Stimulated activated CD8-positive, alpha-beta memory T cell treated with anti-CD3 and anti-CD28 coated beads, Interleukin-15, amount 100 ng/mL, for 48 hours (primary cell): ENCODE results near the gene PARVG.

Experiments used
- DNase-seq, 2 donors: peaks; one replicate each; pipeline ENCODE4 v3.0.0-alpha.2; 2020; ENCODE audit warnings: low read depth in 2 of 2

PARVG gene

DNA sequence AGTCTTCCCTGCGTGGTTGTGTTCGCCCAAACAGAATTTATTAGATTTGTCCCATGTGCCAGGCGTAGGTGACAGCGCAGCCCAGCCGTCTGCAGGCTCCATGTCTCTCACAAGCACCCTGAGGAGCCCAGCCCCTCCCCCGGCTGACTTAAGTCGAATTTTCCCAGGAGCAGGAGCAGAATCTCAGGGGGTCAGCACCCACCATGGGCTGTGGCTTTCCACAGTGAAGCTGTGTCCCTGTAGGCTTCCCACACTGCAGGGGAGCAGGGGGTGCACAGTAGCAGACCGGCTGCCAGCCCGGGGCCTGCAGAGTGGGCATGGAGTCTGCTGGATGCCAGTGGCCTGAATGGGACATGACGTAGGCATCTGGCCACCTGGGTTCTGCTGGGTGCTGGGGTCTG, 16.0 kb downstream of the PARVG start:
- no peak for DNase-seq

DNA sequence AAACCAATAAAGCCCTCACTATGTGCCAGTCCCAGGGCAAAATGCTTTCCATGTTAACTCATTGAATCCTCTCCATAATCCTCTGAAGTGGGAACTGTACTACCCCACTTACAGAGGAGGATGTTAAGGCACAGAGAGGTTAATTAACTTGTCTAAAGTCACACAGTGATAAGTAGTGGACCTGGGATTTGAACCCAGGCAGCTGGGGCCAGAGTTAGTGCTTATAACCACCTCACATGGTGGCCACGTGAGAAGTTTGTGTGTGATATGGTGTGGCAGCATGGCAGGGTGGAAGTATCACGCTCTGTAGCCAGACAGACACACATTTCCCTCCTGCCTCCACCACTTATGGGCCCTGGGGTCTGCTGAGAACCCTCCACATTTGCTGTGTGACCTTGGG, 16.5 kb downstream of the PARVG start:
- DNase-seq, result no peak

DNA sequence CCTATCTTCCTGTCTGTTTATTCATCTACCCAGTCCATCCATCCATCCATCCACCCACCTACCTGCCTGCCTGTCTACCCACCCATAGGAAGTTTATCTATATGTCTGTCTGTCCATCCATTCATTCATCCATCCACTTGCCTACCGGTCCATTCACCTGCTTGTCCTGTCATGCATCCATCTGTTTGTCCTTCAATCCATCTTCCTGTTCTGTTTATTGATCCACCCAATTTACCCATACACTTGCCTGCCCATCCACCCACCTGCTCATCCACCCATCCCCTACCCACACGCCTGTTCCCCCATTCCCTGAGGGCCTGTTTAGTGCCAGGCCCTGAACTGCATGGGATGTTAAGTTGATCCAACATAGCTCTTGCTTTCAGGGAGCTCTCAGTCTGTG, 18.4 kb downstream of the PARVG start:
- no peak for DNase-seq

DNA sequence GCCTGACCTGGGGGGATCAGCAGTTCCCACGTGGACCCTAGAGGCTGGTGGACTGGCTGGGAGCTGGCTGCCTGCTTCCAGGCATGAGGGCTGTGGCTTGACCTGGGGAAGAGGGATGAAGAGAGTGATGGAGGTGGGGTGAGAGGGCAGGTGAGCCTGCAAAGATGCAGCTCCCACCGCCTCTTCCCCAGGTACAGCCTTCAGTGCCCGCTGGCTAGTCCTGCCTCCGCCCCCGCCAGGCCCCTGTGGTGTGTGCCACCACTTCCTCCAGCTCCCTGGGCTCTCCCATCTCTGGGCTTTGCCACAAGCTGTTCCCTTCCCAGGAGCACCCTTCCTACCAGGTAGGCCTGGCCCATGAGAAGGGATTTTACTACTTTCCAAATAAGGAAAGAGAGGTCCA, 19.1 kb downstream of the PARVG start:
- no peak for DNase-seq

DNA sequence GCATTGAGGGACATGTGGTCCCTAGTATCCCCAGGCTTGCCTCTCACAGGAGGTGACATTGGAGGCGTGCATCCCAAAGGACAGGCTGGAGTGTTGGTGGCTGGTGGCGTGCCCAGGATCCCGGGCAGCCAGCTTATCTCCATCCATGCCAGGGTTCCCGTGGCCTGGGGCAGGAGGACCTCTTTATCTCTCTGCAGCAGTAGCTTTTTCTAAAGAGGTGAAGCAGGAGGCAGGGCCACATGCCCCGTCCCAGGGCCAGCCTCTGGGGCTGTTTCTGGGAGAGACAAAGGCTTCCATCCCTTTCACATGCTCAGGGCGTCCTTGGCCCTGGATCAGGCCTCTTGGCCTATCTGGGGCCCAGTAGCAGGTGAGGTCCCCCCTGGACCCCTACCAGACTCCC, 19.7 kb downstream of the PARVG start:
- DNase-seq, result no peak

DNA sequence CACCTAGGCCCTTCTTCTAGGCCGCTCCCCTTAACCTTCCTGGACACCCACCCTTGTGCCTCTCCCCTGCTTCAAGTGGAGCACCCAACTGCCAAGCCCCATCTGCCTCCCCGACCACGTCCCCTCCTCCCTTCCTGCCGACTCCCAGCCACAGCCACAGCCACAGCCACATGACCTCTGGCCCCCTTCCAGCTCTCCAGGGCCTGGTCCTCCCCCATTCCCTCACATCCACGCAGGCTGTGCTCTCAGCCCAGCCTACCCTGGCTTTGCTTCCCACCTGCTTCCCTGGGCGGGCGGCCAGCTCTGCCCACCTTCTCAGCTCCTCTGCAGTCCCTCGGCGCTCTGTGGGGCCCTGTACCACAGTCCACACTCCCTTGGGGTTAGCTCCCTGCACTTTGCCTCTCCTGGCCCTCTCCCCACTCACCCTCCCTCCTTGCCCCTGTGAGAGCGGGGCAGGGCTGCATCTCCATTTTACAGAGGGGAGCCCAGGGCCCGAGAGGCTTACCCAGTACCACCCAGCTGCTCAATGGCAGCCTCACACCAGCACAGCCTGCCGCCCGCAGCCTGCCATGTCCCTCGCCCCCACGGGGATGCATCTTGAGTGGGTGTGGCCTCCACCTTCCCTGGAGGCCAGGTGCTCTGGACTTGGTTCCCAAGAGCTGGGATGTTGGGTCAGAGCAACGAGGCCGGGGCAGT, 20.3 kb downstream of the PARVG start:
- no peak for DNase-seq

DNA sequence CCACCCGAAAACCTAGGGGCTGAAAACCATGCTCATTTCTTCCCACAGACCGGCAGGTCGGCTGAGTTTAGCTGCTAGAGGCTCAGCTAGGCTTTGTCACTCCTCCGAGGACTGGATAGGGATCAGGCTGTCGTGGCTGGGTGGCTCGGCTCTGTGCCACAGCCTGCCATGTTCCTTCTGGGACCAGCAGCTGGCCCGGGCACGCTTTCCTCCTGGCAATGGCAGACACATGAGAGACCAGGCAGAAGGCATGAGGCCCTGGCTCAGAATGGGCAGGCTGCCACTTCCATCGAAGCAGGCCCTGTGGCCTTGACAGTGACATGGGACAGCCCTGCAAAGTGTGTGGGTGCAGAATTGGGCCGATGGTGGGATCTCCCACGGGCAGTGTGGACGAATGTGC, 20.9 kb downstream of the PARVG start:
- DNase-seq, result no peak

DNA sequence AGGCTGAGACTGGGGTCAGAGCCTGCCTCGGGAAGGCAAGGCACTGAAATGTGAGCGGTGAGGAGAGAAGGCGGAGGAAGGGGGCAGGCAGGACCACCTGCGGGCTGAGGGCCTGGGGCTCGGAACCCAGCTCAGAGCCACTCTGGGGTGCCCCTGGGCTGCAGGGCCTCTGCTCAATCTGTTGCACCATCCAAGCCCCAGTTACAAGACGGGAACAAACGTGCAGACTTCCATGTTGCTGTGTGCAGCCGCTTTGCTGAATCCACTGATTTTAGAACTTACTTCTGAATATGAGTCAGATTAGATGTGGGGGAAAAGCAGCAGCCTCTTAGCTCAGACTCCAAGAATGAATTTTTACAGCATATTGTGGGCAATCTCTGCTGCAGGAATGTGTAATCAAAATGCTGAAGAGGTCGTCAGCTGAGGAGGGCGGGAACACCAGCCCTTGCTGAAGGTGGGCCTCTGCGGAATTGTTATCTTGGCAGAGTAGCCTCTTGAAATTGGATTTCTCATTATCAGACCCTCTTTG, 21.6 kb downstream of the PARVG start:
- DNase-seq, result no peak

DNA sequence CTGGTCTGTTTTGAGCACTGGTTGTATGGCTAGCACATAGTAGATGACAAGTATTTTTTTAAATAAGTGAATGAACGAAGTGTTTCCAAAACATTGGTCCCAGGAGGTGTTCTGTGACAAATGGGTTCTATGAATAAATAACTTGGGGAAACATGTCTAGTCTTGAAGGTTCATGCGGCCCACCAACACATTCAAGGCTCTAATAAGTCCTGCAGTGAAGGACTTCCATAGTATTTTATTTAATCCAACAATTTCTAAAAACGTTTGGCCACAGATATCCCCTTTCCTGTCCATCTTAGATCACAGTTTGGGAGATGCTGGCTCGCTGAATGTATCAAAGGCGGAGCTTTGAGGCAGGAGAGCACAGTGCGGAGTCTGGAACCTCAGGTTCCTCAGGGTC, 22.5 kb downstream of the PARVG start:
- no peak for DNase-seq

DNA sequence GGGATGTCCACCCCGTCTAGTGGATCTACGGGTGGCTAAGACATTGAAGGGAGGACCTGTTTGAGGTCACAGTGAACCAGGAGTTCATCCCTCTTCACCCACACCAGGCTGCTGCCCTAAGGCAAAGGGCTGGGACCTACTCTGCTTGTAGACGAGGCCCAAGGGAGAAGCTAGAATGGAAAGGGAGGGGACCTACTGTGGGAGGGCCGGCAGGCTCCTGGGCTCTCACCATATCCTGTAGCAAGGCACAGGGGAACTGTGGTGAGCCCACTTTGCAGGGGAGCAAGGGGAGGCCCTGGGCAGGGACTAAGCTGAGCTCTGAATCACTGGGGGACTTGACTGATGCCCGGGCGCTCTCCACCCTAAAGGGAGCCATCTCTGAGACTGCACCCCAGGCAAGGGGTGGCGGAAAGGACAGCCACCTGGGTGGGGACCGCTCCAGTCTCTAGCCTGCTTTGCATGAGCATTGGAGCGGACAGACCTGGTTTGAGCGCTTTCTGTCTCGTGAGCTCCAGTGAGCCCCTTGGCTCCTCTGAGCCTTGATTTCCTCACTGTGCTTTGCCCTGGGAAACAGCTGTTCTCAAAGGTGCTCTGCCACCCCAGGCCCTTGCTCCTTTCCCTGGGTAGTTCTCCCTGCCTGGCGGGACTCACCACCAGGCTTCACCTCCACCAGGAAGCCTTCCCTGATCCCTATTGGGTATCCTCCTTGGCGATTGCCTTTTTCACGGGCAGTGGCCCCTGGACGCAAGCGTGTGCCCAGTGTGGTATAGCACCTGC, 24.2 kb downstream of the PARVG start:
- DNase-seq, result no peak

DNA sequence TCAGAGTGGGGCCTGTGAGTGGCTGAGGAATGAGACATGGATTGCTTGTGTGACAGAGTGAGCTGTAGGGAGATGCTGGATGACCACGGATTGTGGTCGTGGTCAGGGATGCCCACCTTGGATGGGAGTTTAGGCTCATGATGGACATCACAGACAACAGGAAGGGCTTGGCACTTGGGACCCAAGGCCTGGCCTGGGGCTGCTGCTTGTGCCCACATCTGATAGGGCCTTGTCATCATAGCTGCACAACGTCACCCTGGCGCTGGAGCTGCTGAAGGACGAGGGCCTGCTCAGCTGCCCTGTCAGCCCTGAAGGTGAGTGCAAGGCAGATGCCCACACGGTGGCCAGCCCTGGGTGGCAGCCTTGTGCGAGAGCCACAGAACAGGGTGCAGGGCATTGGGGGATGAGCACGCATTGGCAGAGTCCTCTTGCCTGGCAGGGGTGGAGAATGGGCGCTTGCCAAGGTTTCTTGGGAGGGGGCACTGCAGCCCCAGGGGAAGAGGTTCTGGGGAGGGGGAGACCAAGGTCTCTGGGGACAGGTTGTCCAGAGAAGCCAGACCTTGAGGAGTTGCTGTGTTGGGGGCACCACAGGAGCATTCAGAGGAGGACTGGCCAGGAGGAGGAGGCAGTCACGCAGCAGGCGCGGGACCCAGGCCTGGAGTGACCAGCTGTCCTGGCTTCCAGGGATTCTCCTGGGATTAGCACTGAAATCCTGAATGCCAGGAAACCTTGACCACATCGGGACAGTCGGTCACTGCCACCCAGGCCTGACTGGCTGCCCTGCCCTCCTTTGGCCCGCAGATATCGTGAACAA, 25.0 kb downstream of the PARVG start:
- no peak for DNase-seq

DNA sequence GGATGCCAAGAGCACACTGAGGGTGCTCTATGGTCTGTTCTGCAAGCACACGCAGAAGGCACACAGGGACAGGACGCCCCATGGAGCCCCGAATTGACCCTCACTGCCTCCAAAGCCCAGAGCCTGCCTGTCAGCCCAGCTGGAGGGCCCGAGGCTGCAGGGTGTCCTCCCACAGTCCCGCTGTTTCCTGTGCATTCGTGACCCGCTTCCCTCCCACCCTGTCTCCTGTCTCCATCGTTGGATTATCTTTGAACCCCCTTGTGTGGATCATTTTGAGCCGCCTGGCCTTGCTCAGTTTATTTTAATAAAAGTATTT, 25.6 kb downstream of the PARVG start:
- no peak for DNase-seq

DNA sequence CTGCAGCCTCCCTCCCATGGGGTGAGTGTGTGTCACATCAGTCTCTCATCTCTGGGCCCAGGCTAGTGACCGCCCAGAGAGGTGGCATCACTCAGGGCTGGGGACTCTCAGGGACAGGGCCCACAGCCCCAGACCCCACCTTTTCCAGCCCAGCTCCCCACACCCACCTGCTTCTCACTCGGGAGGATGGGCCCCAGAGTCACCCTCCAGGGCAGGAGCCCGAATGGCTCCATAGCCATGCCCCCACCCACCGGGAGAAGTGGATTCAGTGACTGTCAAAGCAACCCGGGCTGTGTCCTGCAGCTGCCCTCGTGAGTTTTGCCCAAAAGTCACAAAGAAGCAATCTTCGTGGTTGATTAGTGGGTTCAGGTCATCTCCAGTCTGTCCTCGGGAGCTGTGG, 26.0 kb downstream of the PARVG start:
- no peak for DNase-seq

DNA sequence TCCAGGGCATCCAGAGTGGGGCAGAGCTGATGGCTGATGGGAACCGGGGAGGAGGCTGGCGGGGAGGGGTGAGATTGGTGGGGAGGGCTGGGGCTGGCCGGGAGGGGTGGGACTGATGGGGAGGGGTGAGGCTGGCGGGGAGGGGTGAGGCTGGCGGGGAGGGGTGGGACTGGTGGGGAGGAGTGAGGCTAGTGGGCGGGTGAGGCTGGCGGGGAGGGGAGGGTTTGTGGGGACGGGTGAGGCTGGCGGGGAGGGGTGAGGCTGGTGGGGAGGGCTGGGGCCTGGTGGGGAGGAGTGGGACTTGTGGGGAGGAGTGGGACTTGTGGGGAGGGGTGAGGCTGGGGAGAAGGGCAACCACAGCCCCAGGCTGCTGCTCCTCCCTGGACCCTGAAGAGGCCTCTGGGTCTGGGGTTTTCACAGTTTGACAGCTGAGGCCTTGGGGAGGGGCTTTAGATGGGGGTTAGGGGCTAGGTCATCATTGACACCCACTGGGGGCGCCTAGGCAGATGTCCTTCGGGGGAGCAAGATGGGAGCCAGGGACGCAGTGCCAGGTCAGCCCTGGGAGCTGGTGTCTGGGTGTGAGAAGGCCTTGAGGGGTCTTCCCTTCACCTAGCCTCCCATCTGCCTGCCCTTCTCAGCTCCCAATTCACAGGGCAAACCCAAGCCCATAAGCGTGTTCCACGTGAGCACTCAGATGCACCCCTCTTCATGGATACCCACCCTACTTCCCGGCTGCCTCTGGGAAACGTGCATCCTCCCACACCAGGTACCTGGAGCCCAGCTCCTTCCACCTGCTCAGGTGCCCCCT, 26.7 kb downstream of the PARVG start:
- DNase-seq, result no peak

DNA sequence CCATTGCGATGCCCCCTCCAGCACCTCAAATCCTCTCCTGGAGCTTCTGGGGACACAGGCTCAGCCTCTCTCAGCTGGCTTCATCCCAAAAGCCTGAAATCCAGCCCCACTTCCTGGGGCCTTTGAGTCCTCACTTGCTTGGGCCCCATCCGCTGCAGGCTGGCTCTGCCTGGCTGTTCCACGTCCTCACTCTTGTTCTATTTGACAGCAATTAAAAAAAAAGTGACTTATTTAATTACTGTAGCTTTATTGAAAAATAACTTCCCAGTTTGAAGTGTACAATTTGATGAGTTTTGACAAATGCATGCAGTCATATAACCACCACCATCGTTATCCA, 27.2 kb downstream of the PARVG start:
- no peak for DNase-seq

DNA sequence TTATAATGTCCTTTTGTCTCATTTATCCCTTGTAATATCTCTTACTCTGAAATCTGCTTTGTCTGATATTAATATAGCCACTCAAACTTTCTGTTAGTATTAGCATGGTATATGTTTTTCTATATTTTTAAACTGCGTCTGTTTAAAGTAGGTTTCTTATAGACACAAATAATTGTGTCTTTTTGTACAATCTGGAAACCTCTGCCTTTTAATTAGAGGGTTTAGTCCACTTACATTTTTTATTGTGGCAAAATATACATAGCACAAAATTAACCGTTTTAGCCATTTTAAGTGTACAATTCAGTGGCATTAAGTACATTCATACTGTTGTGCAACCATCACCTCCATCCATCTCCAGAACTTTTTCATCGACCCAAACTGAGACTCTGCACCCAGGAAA, 28.6 kb downstream of the PARVG start:
- DNase-seq, result no peak

DNA sequence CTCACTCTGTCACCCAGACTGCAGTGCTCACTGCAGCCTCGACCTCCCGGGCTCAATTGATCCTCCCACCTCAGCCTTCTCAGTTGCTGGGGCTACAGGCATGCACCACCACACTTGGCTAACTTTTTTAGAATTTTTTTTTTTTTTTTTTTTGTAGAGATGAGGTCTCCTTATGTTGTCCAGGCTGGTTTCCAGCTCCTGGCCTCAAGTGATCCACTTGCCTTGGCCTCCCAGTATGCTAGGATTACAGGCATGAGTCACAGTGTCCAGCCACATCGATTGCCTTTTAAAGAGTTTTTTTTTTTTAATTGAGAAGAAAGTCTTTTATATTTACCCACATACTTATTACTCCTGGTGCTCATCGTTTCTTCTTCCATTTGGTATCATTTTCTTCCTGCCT, 30.0 kb downstream of the PARVG start:
- no peak for DNase-seq

DNA sequence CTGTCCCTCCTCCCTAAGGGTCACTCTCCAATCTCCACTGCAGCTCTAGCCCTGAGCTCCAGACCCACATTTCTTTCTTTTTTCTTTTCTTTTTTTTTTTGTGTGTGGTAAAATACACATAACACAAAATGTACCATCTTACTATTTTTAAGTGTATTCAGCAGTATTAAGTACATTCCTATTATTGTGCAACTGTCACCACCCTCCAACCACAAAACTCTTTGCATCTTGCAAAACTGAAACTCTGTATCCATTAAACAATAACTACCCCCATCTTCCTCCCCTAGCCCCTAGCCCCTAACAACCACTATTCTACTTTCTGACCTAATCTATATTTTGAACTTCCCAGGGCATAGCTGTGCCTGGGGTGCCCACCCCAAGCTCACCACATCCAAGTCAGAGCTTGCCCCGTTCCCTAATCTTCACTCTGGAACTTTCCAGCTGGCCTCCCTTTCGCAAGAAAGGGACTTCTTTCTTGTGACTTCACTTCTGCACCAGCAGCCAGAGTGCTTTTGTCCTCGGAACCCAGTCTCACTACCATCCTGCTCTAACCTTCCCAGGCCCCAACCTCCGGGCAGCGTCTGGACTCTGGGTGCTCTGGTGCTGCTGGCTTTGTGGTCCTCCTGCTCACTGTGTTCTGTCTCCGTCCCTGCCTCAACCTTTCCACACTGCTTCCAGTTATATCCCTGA, 30.7 kb downstream of the PARVG start:
- DNase-seq, result no peak

DNA sequence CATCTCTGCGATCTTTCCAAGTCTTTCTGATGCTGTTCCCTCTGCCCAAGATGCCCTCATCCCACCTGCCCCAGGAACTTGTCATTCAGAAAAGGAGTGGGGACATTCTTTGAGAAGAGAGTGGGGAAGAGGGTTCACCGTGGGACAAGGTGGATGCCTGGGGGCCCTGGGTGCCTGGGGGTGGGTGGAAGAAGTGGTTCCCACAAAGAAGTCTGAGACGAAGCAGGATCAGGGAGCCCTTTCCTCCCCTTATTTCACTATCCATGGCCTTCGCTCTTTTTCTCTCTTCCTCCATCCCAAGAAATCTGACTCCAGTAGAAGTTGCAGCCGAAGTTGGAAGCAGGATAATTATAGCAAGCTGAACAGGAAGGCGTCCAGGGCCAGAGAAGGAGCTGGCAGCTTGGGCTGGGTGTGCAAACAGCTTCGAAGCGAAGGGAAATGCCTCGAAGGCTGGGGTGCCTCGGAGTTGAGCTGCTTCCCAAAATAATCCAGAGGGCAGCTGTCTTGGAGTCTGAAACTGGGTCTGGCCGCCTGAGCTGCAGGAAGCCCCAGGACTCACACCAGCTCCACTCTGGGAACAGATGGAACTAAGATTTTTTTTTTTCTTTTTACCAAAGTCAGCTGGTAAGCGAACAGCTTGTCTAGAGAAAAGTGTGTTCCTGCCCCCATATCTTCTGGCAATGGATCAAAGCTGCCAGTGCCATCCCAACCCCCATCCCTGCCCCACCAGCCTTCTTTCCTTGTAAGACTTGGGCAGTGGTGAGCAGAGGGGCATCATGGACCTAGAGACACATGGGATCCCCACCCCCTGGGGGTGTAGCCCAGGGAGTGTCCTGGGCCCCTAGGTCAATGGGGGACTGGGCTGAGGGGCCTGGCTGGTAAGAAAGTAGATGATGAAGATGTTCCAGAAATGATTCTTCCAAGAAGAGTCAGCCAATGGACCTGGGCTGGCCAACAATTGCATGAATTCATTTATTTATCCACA, 31.5 kb downstream of the PARVG start:
- DNase-seq, result no peak

DNA sequence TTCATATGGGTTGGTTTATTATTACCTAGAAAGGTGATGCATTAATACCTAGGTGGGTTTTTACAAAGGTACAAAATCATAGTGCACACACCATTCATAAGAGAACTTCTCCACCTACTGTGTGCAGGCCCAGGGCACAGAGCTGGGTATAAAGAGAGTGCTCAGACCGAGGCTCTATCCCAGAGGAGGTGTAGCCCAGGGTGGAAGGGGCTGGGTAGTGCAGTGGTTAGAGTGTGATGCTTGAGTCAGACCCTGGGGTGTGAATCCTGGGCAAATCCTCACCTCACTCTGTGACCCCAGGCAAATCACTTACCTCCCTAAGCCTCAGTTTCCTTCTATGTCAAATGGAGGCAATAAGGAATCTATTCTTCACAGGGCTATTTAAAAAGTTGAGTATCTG, 32.2 kb downstream of the PARVG start:
- DNase-seq, result no peak
